CD14-positive monocyte (primary cell): ENCODE measurements around the gene RPLP1. TPM values are rescaled to one million over a fixed set of nuclear protein-coding genes. Genes with fewer than 3 reads are reported as not detected.

Experiments
- DNase-seq, 3 donors: peaks; one replicate each; pipeline ENCODE4 v3.0.0-alpha.2; 2011 to 2022
- H2AFZ ChIP-seq: 2 replicates; pipeline ENCODE4 v1.6.0; 2012; ENCODE audit warnings: mild to moderate bottlenecking, low read depth, low read length, inconsistent platforms; ENCODE audit not compliant: insufficient read depth, poor library complexity, severe bottlenecking
- H3K27ac ChIP-seq, 2 donors: 1 replicate in 1 of 2; 2 replicates in 1 of 2; pipeline ENCODE4 v1.5.1; 2012 to 2013; ENCODE audit warnings: low read length in 2 of 2, control low read depth in 1 of 2, inconsistent platforms in 1 of 2, low read depth in 1 of 2, mild to moderate bottlenecking in 1 of 2
- H3K27me3 ChIP-seq, 2 donors: one replicate each; pipeline versions ENCODE4 v1.6.0 to v1.6.1; 2011 to 2013; ENCODE audit warnings: low read length in 2 of 2; ENCODE audit not compliant: control insufficient read depth in 2 of 2, insufficient read depth in 2 of 2
- H3K36me3 ChIP-seq, 2 donors: replicated peaks in 1 of 2; 1 replicate in 1 of 2; 2 replicates in 1 of 2; pipeline versions ENCODE4 v1.5.1 to v1.6.1; 2012 to 2013; ENCODE audit warnings: low read length in 2 of 2, control low read depth in 1 of 2, inconsistent platforms in 1 of 2, mild to moderate bottlenecking in 1 of 2; ENCODE audit not compliant: insufficient read depth in 2 of 2, control insufficient read depth in 1 of 2
- H3K4me1 ChIP-seq, 2 donors: 1 replicate in 1 of 2; 2 replicates in 1 of 2; pipeline versions ENCODE4 v1.5.1 to v1.6.1; 2012 to 2013; ENCODE audit warnings: low read length in 2 of 2, control low read depth in 1 of 2, inconsistent platforms in 1 of 2, mild to moderate bottlenecking in 1 of 2, moderate library complexity in 1 of 2; ENCODE audit not compliant: insufficient read depth in 2 of 2, control insufficient read depth in 1 of 2
- H3K4me2 ChIP-seq: replicated peaks from 2 replicates; pipeline ENCODE3; 2012; ENCODE audit warnings: low read length, moderate library complexity, mild to moderate bottlenecking; ENCODE audit not compliant: poor library complexity, severe bottlenecking; ENCODE audit errors: extremely low read depth
- H3K4me3 ChIP-seq, 3 experiments: fragments of 200-600 bp in 1 of 3; sonication (generic) in 1 of 3; replicated peaks in 1 of 3; 1 replicate in 2 of 3; 2 replicates in 1 of 3; pipeline ENCODE4 v1.5.1; 2011 to 2013; ENCODE audit warnings: low read length in 3 of 3, mild to moderate bottlenecking in 3 of 3, control low read depth in 2 of 3, low read depth in 2 of 3, inconsistent platforms in 1 of 3, moderate library complexity in 1 of 3
- H3K79me2 ChIP-seq: 2 replicates; pipeline ENCODE4 v1.6.0; 2012; ENCODE audit warnings: mild to moderate bottlenecking, control low read depth, inconsistent platforms, low read length, moderate library complexity; ENCODE audit not compliant: insufficient read depth
- H3K9ac ChIP-seq: 2 replicates; pipeline ENCODE4 v1.6.0; 2017; ENCODE audit warnings: low read length, mild to moderate bottlenecking; ENCODE audit not compliant: insufficient read depth, poor library complexity, severe bottlenecking
- H3K9me3 ChIP-seq, 2 donors: replicated peaks in 1 of 2; 1 replicate in 1 of 2; 2 replicates in 1 of 2; pipeline versions ENCODE4 v1.5.1 to v1.6.1; 2012 to 2013; ENCODE audit warnings: low read length in 2 of 2, control low read depth in 1 of 2; ENCODE audit not compliant: control insufficient read depth in 1 of 2, insufficient read depth in 1 of 2
- H4K20me1 ChIP-seq: 2 replicates; pipeline ENCODE4 v1.6.0; 2012; ENCODE audit warnings: mild to moderate bottlenecking, low read length, control low read depth, moderate library complexity; ENCODE audit not compliant: insufficient read depth
- H3K27ac Mint-ChIP-seq, 7 donors: one replicate each; pipeline ENCODE4 v1.8.0; 2020; ENCODE audit warnings: mild to moderate bottlenecking in 7 of 7, mixed read lengths in 7 of 7, moderate library complexity in 6 of 7, inconsistent platforms in 2 of 7
- H3K27me3 Mint-ChIP-seq, 3 donors: one replicate each; pipeline ENCODE4 v1.8.0; 2021 to 2022; ENCODE audit warnings: low read depth in 3 of 3, mild to moderate bottlenecking in 3 of 3, mixed read lengths in 3 of 3, moderate library complexity in 3 of 3, inconsistent platforms in 1 of 3
- H3K36me3 Mint-ChIP-seq, 2 donors: one replicate each; pipeline ENCODE4 v1.8.0; 2020; ENCODE audit warnings: mixed read lengths in 2 of 2, inconsistent platforms in 1 of 2, mild to moderate bottlenecking in 1 of 2
- H3K4me1 Mint-ChIP-seq: one replicate; pipeline ENCODE4 v1.8.0; 2020; ENCODE audit warnings: mild to moderate bottlenecking, mixed read lengths
- H3K4me3 Mint-ChIP-seq, 2 donors: one replicate each; pipeline ENCODE4 v1.8.0; 2020; ENCODE audit warnings: mild to moderate bottlenecking in 2 of 2, mixed read lengths in 2 of 2, moderate library complexity in 1 of 2
- H3K9me3 Mint-ChIP-seq, 7 donors: one replicate each; pipeline ENCODE4 v1.8.0; 2020 to 2022; ENCODE audit warnings: mixed read lengths in 7 of 7, mild to moderate bottlenecking in 6 of 7, moderate library complexity in 6 of 7, inconsistent platforms in 2 of 7
- WGBS: methylation state at CpG from one replicate; pipeline ENCODE4 v1.1.5; 2013; ENCODE audit warnings: missing lambda C conversion rate; ENCODE audit not compliant: insufficient coverage; 5-methylcytosine and 5-hydroxymethylcytosine counted together
- intact Hi-C, 2 donors: fragments of 100-400 bp; cut with micrococcal nuclease; formaldehyde crosslinking; loops; one replicate each; pipeline versions ENCODE4 v1.15.0 to v1.15.1; 2023
- polyA plus RNA-seq, 3 donors: library from polyadenylated mRNA; depleted of rRNA in 1 of 3; unstranded in 2 of 3; stranded (reverse) in 1 of 3; fragments of 300-500 nt in 2 of 3; fragments of >200 nt in 1 of 3; fragmentation: Illumina TruSeq in 2 of 3; gene quantifications; 1 replicate in 2 of 3; 2 replicates in 1 of 3; pipeline ENCODE4 v1.2.3, GENCODE V29; 2012 to 2021
- TF ChIP-seq, protein P1 (sequence below): fragments of 200-600 bp; IDR thresholded peaks from one replicate; pipeline ENCODE4 v1.8.0; 2022; ENCODE audit warnings: antibody characterized with exemption, mild to moderate bottlenecking

RPLP1 gene
- polyA plus RNA-seq, 3 donors, result 1,140 to 1,235 (median 1,177) TPM

DNA sequence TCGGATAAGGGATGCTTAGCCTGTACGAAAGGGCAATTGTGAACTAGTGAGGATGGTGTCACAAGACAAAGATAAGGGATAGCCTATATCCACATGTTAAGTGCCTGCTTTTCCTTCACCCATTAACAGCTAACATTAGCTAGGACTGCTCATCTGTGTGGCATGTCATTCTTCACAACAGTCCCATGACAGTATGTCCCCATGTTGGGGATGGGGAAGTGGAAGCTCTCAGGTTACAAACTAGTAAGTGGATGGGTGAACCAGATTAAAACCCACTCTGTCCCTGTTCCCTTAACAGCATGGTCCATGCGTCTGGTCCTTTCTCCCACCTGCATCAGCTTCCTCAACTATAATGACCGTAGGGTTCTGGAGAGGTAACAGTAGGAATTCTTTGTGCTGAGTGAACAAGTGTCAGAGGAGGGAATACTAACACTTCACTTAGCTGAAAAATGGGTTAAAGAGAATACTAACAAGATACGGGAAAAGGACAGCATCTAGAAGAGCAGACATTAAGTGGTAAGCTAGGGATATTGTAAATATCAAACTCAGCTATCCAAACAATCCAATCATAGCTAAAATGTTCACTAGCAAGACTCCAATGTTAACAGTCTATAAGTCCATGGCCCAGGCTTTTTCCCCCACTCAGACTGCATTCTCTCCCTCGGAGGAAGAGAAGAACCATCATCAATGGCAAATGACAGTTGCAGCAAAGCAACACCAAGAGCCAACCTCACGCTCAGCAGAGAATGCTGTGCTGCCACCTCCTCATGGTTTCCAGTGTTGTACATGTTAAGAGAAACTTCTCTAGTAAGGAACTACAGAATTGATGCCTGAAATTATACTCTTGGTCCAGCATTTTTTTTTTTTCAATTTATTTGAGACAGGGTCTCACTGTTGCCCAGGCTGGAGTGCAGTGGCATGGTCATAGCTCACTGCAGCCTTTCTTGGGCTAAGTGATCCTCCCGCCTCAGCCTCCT lies 5.0 kb downstream of the RPLP1 start:
- Histone ChIP-seq H3K4me3 (no peak overlapping the region), H3K9me3 (no peaks in the 10 kb centered on the region), H3K27ac (peak overlapping the region in 1 of 2 donors; percentile 17), H4K20me1 (peaks cover 43% of the 10 kb centered on the region), H3K79me2 (peaks cover 39% of the 10 kb centered on the region), H3K36me3 (peaks cover 24 to 33% of the 10 kb centered on the region in 2 donors), H3K4me1 (peaks cover 28 to 32% of the 10 kb centered on the region in 2 donors), H3K4me2 (no peak overlapping the region), H3K27me3 (no peaks in the 10 kb centered on the region), H3K9ac (no peak overlapping the region), H2AFZ (no peak overlapping the region)
- Mint-ChIP-seq H3K27me3 (no peaks in the 10 kb centered on the region), H3K27ac (peak overlapping the region in 3 of 7 donors; percentile 48 to 69 (median 67)), H3K4me3 (no peak overlapping the region), H3K4me1 (peaks cover 34% of the 10 kb centered on the region), H3K9me3 (no peaks in the 10 kb centered on the region), H3K36me3 (peaks cover 26 to 37% of the 10 kb centered on the region in 2 donors)
- no peak for DNase-seq
- intact Hi-C loops, result no loop called here
- WGBS, result 84% methylated on average over 3 of the region's 8 CpGs
- TF ChIP-seq, protein P1, sequence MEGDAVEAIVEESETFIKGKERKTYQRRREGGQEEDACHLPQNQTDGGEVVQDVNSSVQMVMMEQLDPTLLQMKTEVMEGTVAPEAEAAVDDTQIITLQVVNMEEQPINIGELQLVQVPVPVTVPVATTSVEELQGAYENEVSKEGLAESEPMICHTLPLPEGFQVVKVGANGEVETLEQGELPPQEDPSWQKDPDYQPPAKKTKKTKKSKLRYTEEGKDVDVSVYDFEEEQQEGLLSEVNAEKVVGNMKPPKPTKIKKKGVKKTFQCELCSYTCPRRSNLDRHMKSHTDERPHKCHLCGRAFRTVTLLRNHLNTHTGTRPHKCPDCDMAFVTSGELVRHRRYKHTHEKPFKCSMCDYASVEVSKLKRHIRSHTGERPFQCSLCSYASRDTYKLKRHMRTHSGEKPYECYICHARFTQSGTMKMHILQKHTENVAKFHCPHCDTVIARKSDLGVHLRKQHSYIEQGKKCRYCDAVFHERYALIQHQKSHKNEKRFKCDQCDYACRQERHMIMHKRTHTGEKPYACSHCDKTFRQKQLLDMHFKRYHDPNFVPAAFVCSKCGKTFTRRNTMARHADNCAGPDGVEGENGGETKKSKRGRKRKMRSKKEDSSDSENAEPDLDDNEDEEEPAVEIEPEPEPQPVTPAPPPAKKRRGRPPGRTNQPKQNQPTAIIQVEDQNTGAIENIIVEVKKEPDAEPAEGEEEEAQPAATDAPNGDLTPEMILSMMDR, result no peak

DNA sequence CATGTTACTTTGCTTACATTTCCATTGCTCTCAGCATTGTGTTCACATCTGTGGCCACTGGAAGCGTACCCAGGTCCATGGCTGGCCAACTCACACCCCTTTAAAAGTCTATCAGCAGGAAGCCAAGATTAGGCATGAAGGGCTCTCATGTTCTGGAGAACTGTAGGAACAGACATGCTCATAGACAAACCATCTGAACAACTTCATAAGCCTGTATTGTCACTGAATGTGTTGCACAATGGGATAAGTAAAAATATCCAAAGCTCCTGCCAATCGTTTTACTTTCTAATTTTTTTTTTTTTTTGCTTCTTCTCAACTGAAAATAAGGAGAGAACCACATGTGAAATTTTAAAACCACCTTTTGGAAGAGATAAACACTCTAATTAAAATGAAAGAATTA lies 6.4 kb downstream of the RPLP1 start:
- Histone ChIP-seq H3K27me3 (no peaks in the 10 kb centered on the region), H3K4me2 (no peak overlapping the region), H3K4me3 (no peak overlapping the region), H3K79me2 (peaks cover 25% of the 10 kb centered on the region), H3K27ac (no peak overlapping the region), H3K9ac (no peak overlapping the region), H2AFZ (no peak overlapping the region), H4K20me1 (peaks cover 28% of the 10 kb centered on the region), H3K36me3 (peaks cover 24 to 33% of the 10 kb centered on the region in 2 donors), H3K9me3 (no peaks in the 10 kb centered on the region), H3K4me1 (peaks cover 24 to 28% of the 10 kb centered on the region in 2 donors)
- H3K27me3 Mint-ChIP-seq, result peaks cover 0 to 2% (median 0%) of the 10 kb centered on the region in 3 donors
- peaks cover 33% of the 10 kb centered on the region for H3K4me1 Mint-ChIP-seq
- H3K27ac Mint-ChIP-seq, result no peak overlapping the region
- TF ChIP-seq, protein P1, result no peak
- WGBS, result 100% methylated on average over 1 of the region's 2 CpGs
- intact Hi-C loops, result no loop called here
- H3K36me3 Mint-ChIP-seq, result peaks cover 26 to 37% of the 10 kb centered on the region in 2 donors
- DNase-seq, result no peak
- no peaks in the 10 kb centered on the region for H3K9me3 Mint-ChIP-seq
- no peak overlapping the region for H3K4me3 Mint-ChIP-seq
